Liver (tissue), 9 donors: ENCODE measurements around the gene KIFC1. TPM values are rescaled to one million over a fixed set of nuclear protein-coding genes. Genes with fewer than 3 reads are reported as not detected.
"Not testable (repeated sequence)": the region's sequence is repeated elsewhere in the genome, so short reads cannot be mapped to it uniquely, and the experiment has no call there.

Experiments
- DNase-seq: peaks from one replicate; pipeline ENCODE4 v3.0.0-alpha.2; 2017; ENCODE audit warnings: low spot score
- H3K27ac ChIP-seq, 2 donors: one replicate each; pipeline ENCODE4 v1.7.0; 2013; ENCODE audit warnings: inconsistent platforms in 2 of 2, low read length in 2 of 2, control low read depth in 1 of 2, low read depth in 1 of 2, mild to moderate bottlenecking in 1 of 2
- H3K27me3 ChIP-seq, 4 donors: one replicate each; pipeline versions ENCODE4 v1.6.1 to v1.7.0; 2013; ENCODE audit warnings: low read length in 3 of 4, inconsistent platforms in 1 of 4, mild to moderate bottlenecking in 1 of 4, moderate library complexity in 1 of 4; ENCODE audit not compliant: control insufficient read depth in 4 of 4, insufficient read depth in 4 of 4
- H3K36me3 ChIP-seq, 4 donors: one replicate each; pipeline versions ENCODE4 v1.6.1 to v1.7.0; 2013; ENCODE audit warnings: low read length in 3 of 4, mild to moderate bottlenecking in 3 of 4, low read depth in 1 of 4, moderate library complexity in 1 of 4; ENCODE audit not compliant: control insufficient read depth in 4 of 4, insufficient read depth in 3 of 4
- H3K4me1 ChIP-seq, 4 donors: one replicate each; pipeline versions ENCODE4 v1.6.1 to v1.7.0; 2013; ENCODE audit warnings: low read length in 3 of 4, mild to moderate bottlenecking in 3 of 4, moderate library complexity in 1 of 4; ENCODE audit not compliant: control insufficient read depth in 4 of 4, insufficient read depth in 4 of 4
- H3K4me3 ChIP-seq, 3 donors: one replicate each; pipeline versions ENCODE4 v1.6.1 to v1.7.0; 2013; ENCODE audit warnings: low read length in 3 of 3, control low read depth in 1 of 3, low read depth in 1 of 3, mild to moderate bottlenecking in 1 of 3
- H3K9ac ChIP-seq, 2 donors: one replicate each; pipeline ENCODE4 v1.7.0; 2013; ENCODE audit warnings: low read length in 2 of 2, mild to moderate bottlenecking in 2 of 2, moderate library complexity in 2 of 2, control low read depth in 1 of 2, low read depth in 1 of 2
- H3K9me3 ChIP-seq, 4 donors: one replicate each; pipeline versions ENCODE4 v1.6.1 to v1.7.0; 2013; ENCODE audit warnings: low read length in 3 of 4; ENCODE audit not compliant: control insufficient read depth in 4 of 4
- EGR1 ChIP-seq, 2 donors: IDR thresholded peaks; 2 replicates each; pipeline ENCODE4 v1.6.1; 2016 to 2018; ENCODE audit warnings: antibody characterized with exemption in 2 of 2, low read depth in 2 of 2
- FOXA1 ChIP-seq: IDR thresholded peaks from 2 replicates; pipeline ENCODE4 v1.6.1; 2016; ENCODE audit warnings: antibody characterized with exemption
- FOXA2 ChIP-seq: IDR thresholded peaks from 2 replicates; pipeline ENCODE4 v1.6.1; 2016; ENCODE audit warnings: antibody characterized with exemption
- GABPA ChIP-seq, 2 donors: IDR thresholded peaks in 1 of 2; conservative IDR thresholded peaks in 1 of 2; 2 replicates each; pipeline ENCODE4 v1.6.1; 2016; ENCODE audit warnings: antibody characterized with exemption in 2 of 2, mild to moderate bottlenecking in 1 of 2, moderate library complexity in 1 of 2
- HNF4A ChIP-seq, 2 donors: conservative IDR thresholded peaks; 2 replicates each; pipeline ENCODE4 v1.6.1; 2016; ENCODE audit warnings: antibody characterized with exemption in 2 of 2, mild to moderate bottlenecking in 2 of 2
- HNF4G ChIP-seq: IDR thresholded peaks from 2 replicates; pipeline ENCODE4 v1.6.1; 2016; ENCODE audit warnings: antibody characterized with exemption
- NR2F2 ChIP-seq: IDR thresholded peaks from 2 replicates; pipeline ENCODE4 v1.6.1; 2016; ENCODE audit warnings: antibody characterized with exemption
- RXRA ChIP-seq, 2 donors: IDR thresholded peaks; 2 replicates each; pipeline ENCODE4 v1.6.1; 2017 to 2018; ENCODE audit warnings: antibody characterized with exemption in 2 of 2, mild to moderate bottlenecking in 1 of 2
- SP1 ChIP-seq: IDR thresholded peaks from 2 replicates; pipeline ENCODE4 v1.6.1; 2018; ENCODE audit warnings: antibody characterized with exemption, mild to moderate bottlenecking
- TAF1 ChIP-seq: conservative IDR thresholded peaks from 2 replicates; pipeline ENCODE4 v1.6.1; 2016; ENCODE audit warnings: antibody characterized with exemption, mild to moderate bottlenecking
- YY1 ChIP-seq: IDR thresholded peaks from 2 replicates; pipeline ENCODE4 v1.6.1; 2016; ENCODE audit warnings: antibody characterized with exemption, mild to moderate bottlenecking
- WGBS: extraction: QIAGEN DNeasy Blood & Tissue Kit; methylation state at CpG from one replicate; pipeline ENCODE4 v1.1.7; 2013; 5-methylcytosine and 5-hydroxymethylcytosine counted together
- polyA plus RNA-seq, 2 donors: library from polyadenylated mRNA; stranded (reverse) in 1 of 2; unstranded in 1 of 2; fragments of 200-250 nt in 1 of 2; fragments of >200 nt in 1 of 2; fragmentation: Nextera tagmentation in 1 of 2; extraction: Ambion mirVana in 1 of 2; gene quantifications; one replicate each; pipeline versions ENCODE4 v1.2.1 to v1.2.3, GENCODE V29; 2013 to 2015
- total RNA-seq, 2 donors: library from RNA; depleted of rRNA; stranded (reverse); fragments of >200 nt; gene quantifications; one replicate each; pipeline ENCODE4 v1.2.3, GENCODE V29; 2014
- TF ChIP-seq, protein P1 (sequence below): IDR thresholded peaks from 2 replicates; pipeline ENCODE4 v1.6.1; 2016; ENCODE audit warnings: antibody characterized with exemption, mild to moderate bottlenecking
- TF ChIP-seq, protein P2 (sequence below): IDR thresholded peaks from 2 replicates; pipeline ENCODE4 v1.6.1; 2016; ENCODE audit warnings: antibody characterized with exemption
- TF ChIP-seq, protein P3 (sequence below): fragments of 150-350 bp; IDR thresholded peaks from 2 replicates; pipeline ENCODE4 v1.5.1; 2017; ENCODE audit warnings: improper control_type of control experiment, low read depth, low read length; ENCODE audit not compliant: missing input control
- TF ChIP-seq, protein P4 (sequence below): IDR thresholded peaks from 2 replicates; pipeline ENCODE4 v1.6.1; 2016; ENCODE audit warnings: antibody characterized with exemption
- donor health status: healthy.
- donor health status: healthy.
- donor health status: healthy.
- donor health status: healthy.
- donor health status: healthy.

Gene KIFC1
- total and polyA plus RNA-seq, 4 donors, result 0.08 to 30.0 (median 1.3) TPM

DNA sequence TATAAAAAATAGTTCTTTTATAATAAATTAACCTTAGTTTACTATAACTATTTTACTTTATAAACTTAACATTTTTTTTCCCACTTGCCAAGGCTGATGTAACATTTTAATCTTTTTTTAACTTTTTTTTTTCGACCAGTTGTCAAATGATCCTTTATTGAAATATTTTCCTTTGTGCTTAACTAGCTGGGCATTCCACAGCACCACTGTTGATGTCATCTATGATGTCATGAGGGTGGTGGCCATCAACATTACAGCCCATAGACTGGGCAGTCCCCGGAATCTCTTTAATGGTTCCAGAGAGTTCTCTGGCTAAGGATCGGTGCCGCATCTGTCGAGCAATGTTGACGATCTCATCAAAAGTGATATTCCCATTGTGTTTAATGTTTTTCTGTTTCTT lies 8.3 kb downstream of the KIFC1 start:
- 97% methylated on average over 6 of the region's 6 CpGs for WGBS

DNA sequence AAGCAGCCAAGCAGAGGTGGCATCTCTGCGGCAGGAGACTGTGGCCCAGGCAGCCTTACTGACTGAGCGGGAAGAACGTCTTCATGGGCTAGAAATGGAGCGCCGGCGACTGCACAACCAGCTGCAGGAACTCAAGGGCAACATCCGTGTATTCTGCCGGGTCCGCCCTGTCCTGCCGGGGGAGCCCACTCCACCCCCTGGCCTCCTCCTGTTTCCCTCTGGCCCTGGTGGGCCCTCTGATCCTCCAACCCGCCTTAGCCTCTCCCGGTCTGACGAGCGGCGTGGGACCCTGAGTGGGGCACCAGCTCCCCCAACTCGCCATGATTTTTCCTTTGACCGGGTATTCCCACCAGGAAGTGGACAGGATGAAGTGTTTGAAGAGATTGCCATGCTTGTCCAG lies 13.3 kb downstream of the KIFC1 start:
- Histone ChIP-seq H3K36me3 (no peaks in the 10 kb centered on the region), H3K4me1 (peaks cover 0 to 2% (median under 1%) of the 10 kb centered on the region in 4 donors), H3K9me3 (no peaks in the 10 kb centered on the region), H3K27ac (no peak overlapping the region), H3K9ac (no peak overlapping the region), H3K4me3 (no peak overlapping the region), H3K27me3 (no peaks in the 10 kb centered on the region)
- 98% methylated on average over 17 of the region's 17 CpGs for WGBS
- DNase-seq, result no peak
- no peak for TF ChIP-seq GABPA (IDR thresholded peaks at IDR 0.05 in 1 of 2, conservative IDR thresholded peaks at IDR 0.05 in 1 of 2)
- TF ChIP-seq TAF1, result no peak
- TF ChIP-seq NR2F2, result no peak
- no peak for TF ChIP-seq HNF4A (conservative IDR thresholded peaks at IDR 0.05)
- no peak for TF ChIP-seq RXRA (IDR thresholded peaks at IDR 0.05)

More for the DNA sequence above, 8.3 kb downstream of the KIFC1 start:
- not testable (repeated sequence) for H3K27ac ChIP-seq, H3K9ac ChIP-seq, DNase-seq, H3K36me3 ChIP-seq, H3K4me1 ChIP-seq, H3K9me3 ChIP-seq, H3K27me3 ChIP-seq, H3K4me3 ChIP-seq

DNA sequence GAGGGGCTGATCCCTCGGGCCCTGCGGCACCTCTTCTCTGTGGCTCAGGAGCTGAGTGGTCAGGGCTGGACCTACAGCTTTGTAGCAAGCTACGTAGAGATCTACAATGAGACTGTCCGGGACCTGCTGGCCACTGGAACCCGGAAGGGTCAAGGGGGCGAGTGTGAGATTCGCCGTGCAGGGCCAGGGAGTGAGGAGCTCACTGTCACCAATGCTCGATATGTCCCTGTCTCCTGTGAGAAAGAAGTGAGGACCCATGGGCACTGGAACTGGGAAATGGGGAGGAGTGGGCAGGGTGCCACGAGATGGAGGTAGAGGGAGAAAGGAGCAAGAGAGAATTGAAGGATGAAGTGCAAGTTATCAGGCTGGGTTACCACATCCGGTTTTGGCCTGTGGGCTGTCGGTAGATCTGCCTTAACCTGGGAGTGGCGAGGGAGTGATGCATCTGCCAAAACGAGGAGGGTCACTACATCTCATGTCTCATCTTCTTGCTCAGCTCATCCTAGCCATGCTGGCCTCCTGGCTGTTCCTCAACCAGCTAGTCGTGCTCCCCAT lies 13.8 kb downstream of the KIFC1 start:
- H3K27ac ChIP-seq, result no peak overlapping the region
- no peak overlapping the region for H3K9ac ChIP-seq
- H3K9me3 ChIP-seq, result no peaks in the 10 kb centered on the region
- H3K4me1 ChIP-seq, result peaks cover 0 to 3% (median 1%) of the 10 kb centered on the region in 4 donors
- DNase-seq, result no peak
- TF ChIP-seq GABPA (IDR thresholded peaks at IDR 0.05 in 1 of 2, conservative IDR thresholded peaks at IDR 0.05 in 1 of 2) (no peak), FOXA2 (no peak), SP1 (no peak), HNF4G (no peak), TAF1 (no peak), YY1 (no peak), EGR1 (IDR thresholded peaks at IDR 0.05; ENCODE audit: low read depth in 2 of 2) (no peak), HNF4A (conservative IDR thresholded peaks at IDR 0.05) (no peak), FOXA1 (no peak)
- TF ChIP-seq, protein P1, sequence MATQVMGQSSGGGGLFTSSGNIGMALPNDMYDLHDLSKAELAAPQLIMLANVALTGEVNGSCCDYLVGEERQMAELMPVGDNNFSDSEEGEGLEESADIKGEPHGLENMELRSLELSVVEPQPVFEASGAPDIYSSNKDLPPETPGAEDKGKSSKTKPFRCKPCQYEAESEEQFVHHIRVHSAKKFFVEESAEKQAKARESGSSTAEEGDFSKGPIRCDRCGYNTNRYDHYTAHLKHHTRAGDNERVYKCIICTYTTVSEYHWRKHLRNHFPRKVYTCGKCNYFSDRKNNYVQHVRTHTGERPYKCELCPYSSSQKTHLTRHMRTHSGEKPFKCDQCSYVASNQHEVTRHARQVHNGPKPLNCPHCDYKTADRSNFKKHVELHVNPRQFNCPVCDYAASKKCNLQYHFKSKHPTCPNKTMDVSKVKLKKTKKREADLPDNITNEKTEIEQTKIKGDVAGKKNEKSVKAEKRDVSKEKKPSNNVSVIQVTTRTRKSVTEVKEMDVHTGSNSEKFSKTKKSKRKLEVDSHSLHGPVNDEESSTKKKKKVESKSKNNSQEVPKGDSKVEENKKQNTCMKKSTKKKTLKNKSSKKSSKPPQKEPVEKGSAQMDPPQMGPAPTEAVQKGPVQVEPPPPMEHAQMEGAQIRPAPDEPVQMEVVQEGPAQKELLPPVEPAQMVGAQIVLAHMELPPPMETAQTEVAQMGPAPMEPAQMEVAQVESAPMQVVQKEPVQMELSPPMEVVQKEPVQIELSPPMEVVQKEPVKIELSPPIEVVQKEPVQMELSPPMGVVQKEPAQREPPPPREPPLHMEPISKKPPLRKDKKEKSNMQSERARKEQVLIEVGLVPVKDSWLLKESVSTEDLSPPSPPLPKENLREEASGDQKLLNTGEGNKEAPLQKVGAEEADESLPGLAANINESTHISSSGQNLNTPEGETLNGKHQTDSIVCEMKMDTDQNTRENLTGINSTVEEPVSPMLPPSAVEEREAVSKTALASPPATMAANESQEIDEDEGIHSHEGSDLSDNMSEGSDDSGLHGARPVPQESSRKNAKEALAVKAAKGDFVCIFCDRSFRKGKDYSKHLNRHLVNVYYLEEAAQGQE, result no peak
- TF ChIP-seq, protein P2, sequence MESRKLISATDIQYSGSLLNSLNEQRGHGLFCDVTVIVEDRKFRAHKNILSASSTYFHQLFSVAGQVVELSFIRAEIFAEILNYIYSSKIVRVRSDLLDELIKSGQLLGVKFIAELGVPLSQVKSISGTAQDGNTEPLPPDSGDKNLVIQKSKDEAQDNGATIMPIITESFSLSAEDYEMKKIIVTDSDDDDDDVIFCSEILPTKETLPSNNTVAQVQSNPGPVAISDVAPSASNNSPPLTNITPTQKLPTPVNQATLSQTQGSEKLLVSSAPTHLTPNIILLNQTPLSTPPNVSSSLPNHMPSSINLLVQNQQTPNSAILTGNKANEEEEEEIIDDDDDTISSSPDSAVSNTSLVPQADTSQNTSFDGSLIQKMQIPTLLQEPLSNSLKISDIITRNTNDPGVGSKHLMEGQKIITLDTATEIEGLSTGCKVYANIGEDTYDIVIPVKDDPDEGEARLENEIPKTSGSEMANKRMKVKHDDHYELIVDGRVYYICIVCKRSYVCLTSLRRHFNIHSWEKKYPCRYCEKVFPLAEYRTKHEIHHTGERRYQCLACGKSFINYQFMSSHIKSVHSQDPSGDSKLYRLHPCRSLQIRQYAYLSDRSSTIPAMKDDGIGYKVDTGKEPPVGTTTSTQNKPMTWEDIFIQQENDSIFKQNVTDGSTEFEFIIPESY, result no peak
- TF ChIP-seq, protein P3, sequence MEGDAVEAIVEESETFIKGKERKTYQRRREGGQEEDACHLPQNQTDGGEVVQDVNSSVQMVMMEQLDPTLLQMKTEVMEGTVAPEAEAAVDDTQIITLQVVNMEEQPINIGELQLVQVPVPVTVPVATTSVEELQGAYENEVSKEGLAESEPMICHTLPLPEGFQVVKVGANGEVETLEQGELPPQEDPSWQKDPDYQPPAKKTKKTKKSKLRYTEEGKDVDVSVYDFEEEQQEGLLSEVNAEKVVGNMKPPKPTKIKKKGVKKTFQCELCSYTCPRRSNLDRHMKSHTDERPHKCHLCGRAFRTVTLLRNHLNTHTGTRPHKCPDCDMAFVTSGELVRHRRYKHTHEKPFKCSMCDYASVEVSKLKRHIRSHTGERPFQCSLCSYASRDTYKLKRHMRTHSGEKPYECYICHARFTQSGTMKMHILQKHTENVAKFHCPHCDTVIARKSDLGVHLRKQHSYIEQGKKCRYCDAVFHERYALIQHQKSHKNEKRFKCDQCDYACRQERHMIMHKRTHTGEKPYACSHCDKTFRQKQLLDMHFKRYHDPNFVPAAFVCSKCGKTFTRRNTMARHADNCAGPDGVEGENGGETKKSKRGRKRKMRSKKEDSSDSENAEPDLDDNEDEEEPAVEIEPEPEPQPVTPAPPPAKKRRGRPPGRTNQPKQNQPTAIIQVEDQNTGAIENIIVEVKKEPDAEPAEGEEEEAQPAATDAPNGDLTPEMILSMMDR, result no peak
- TF ChIP-seq, protein P4, sequence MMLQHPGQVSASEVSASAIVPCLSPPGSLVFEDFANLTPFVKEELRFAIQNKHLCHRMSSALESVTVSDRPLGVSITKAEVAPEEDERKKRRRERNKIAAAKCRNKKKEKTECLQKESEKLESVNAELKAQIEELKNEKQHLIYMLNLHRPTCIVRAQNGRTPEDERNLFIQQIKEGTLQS, result no peak
- H3K36me3 ChIP-seq, result no peaks in the 10 kb centered on the region
- H3K4me3 ChIP-seq, result no peak overlapping the region
- WGBS, result 93% methylated on average over 15 of the region's 15 CpGs
- H3K27me3 ChIP-seq, result no peaks in the 10 kb centered on the region
